Measurements from ENCODE around the gene SLC46A1. TPM values are rescaled to one million over a fixed set of nuclear protein-coding genes. Genes with fewer than 3 reads are reported as not detected.
A peak's percentile ranks its signal among the peaks of the same experiment; 100 is the strongest.

The SLC46A1 gene
- total and polyA plus RNA-seq, 2 experiments from 2014 or later = 3.3 to 12.5 TPM

DNA sequence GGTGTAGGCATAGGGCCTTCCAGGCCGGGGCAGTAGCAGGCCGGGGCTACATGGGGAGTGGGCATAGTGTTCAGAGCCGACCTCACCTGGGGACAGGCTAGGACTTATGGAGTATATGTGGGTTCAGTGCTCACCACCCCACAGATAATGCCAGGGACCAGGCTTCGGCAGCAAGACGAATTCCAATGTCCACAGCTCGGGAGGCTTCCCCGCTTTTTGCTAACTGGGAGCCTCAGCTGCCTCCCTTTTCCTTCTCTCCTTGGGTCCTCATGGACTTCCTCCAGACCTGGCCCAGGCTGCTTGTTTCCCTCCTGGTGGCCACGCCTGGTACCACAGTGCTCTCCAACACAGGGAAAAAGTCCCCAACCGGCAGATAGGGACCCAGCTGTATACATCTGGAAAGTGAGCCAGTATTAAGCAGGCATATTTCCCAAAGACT lies 20.1 kb upstream of the SLC46A1 start:
- Mint-ChIP-seq H3K36me3 (ENCODE audit: low read depth) (no peaks in the 10 kb centered on the region), H3K9me3 (no peaks in the 10 kb centered on the region), H3K4me1 (no peaks in the 10 kb centered on the region), H3K27me3 (ENCODE audit: insufficient read depth, low read depth, poor library complexity) (peaks cover 8% of the 10 kb centered on the region), H3K4me3 (no peak overlapping the region), H3K27ac (no peak overlapping the region)
- Histone ChIP-seq H3K4me2 (no peak overlapping the region), H3K27ac (ENCODE audit: low read depth) (no peak overlapping the region), H2AFZ (no peak overlapping the region; the same call in 1 of the 2 replicates), H3F3A (replicated peaks; ENCODE audit: low read depth) (no peaks in the 10 kb centered on the region), H3K4me3 (no peak overlapping the region), H3K9me2 (ENCODE audit: insufficient read depth) (peaks cover 4% of the 10 kb centered on the region; the same call in 1 of the 2 replicates), H3K79me2 (replicated peaks; ENCODE audit: insufficient read depth) (no peaks in the 10 kb centered on the region), H4K20me1 (replicated peaks; ENCODE audit: insufficient read depth) (no peaks in the 10 kb centered on the region; the same call in 1 of the 2 replicates), H3K36me3 (ENCODE audit: insufficient read depth) (no peaks in the 10 kb centered on the region), H3K27me3 (ENCODE audit: insufficient read depth) (no peaks in the 10 kb centered on the region), H3K4me1 (ENCODE audit: insufficient read depth) (no peaks in the 10 kb centered on the region)
- ATAC-seq (peak; percentile 100), DNase-seq (ENCODE audit: low spot score) (peak; percentile 84)
- TF ChIP-seq, protein P1, sequence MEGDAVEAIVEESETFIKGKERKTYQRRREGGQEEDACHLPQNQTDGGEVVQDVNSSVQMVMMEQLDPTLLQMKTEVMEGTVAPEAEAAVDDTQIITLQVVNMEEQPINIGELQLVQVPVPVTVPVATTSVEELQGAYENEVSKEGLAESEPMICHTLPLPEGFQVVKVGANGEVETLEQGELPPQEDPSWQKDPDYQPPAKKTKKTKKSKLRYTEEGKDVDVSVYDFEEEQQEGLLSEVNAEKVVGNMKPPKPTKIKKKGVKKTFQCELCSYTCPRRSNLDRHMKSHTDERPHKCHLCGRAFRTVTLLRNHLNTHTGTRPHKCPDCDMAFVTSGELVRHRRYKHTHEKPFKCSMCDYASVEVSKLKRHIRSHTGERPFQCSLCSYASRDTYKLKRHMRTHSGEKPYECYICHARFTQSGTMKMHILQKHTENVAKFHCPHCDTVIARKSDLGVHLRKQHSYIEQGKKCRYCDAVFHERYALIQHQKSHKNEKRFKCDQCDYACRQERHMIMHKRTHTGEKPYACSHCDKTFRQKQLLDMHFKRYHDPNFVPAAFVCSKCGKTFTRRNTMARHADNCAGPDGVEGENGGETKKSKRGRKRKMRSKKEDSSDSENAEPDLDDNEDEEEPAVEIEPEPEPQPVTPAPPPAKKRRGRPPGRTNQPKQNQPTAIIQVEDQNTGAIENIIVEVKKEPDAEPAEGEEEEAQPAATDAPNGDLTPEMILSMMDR (conservative IDR thresholded peaks at IDR 0.05; ENCODE audit: low read depth in 2 of 2) = peak; percentile 61 to 66
- TF ChIP-seq REST (IDR thresholded peaks at IDR 0.05; ENCODE audit: unreplicated experiment) = no peak
- no peak for TF ChIP-seq CREB1 (CRISPR knock-in tag; IDR thresholded peaks at IDR 0.05; ENCODE audit: low read depth)
- TF ChIP-seq EZH2phosphoT487 (IDR thresholded peaks at IDR 0.05; ENCODE audit: unreplicated experiment) = no peak

- H3K9me2 ChIP-seq (ENCODE audit: insufficient read depth) = peaks cover 4% of the 10 kb centered on the region; the same call in 1 of the 2 replicates
- H3K36me3 ChIP-seq (ENCODE audit: insufficient read depth) = no peaks in the 10 kb centered on the region
- no peak overlapping the region for H3K4me3 ChIP-seq
- H3K36me3 Mint-ChIP-seq (ENCODE audit: low read depth) = no peaks in the 10 kb centered on the region
- no peaks in the 10 kb centered on the region for H3K79me2 ChIP-seq (replicated peaks; ENCODE audit: insufficient read depth)
- no peaks in the 10 kb centered on the region for H3K27me3 ChIP-seq (ENCODE audit: insufficient read depth)
- no peaks in the 10 kb centered on the region for H3K9me3 Mint-ChIP-seq
- no peaks in the 10 kb centered on the region; the same call in 1 of the 2 replicates for H4K20me1 ChIP-seq (replicated peaks; ENCODE audit: insufficient read depth)
- DNase-seq (ENCODE audit: low spot score) = no peak
- H3K4me1 Mint-ChIP-seq = no peaks in the 10 kb centered on the region
- H3K27ac Mint-ChIP-seq = no peak overlapping the region
- no peak overlapping the region for H3K4me2 ChIP-seq
- H3K4me1 ChIP-seq (ENCODE audit: insufficient read depth) = no peaks in the 10 kb centered on the region
- H3F3A ChIP-seq (replicated peaks; ENCODE audit: low read depth) = no peaks in the 10 kb centered on the region
- peak overlapping the region; percentile 3; the same call in 1 of the 2 replicates for H2AFZ ChIP-seq
- ATAC-seq = no peak
- H3K27me3 Mint-ChIP-seq (ENCODE audit: insufficient read depth, low read depth, poor library complexity) = peaks cover 8% of the 10 kb centered on the region
- H3K4me3 Mint-ChIP-seq = no peak overlapping the region
- no peak overlapping the region for H3K27ac ChIP-seq (ENCODE audit: low read depth)
- TF ChIP-seq EZH2 (IDR thresholded peaks at IDR 0.05; ENCODE audit: low read depth, unreplicated experiment) (no peak), CREB1 (CRISPR knock-in tag; IDR thresholded peaks at IDR 0.05; ENCODE audit: low read depth) (no peak), NANOG (IDR thresholded peaks at IDR 0.05; ENCODE audit: borderline replicate concordance) (no peak), STAT1 (IDR thresholded peaks at IDR 0.05; ENCODE audit: unreplicated experiment) (no peak), JUNB (IDR thresholded peaks at IDR 0.05; ENCODE audit: unreplicated experiment) (no peak), ZNF331 (CRISPR knock-in tag; IDR thresholded peaks at IDR 0.05; ENCODE audit: low read depth) (no peak), POLR2AphosphoS5 (IDR thresholded peaks at IDR 0.05; ENCODE audit: low read depth) (no peak), ETS1 (IDR thresholded peaks at IDR 0.05) (no peak), EZH2phosphoT487 (IDR thresholded peaks at IDR 0.05; ENCODE audit: unreplicated experiment) (no peak), ZNF114 (CRISPR knock-in tag; IDR thresholded peaks at IDR 0.05) (no peak)
- TF ChIP-seq, protein P1 (conservative IDR thresholded peaks at IDR 0.05; ENCODE audit: low read depth in 2 of 2) = no peak
Observed at GRCh38 chr17:28425206-28425605, 19.2 kb upstream of the SLC46A1 start.

Data from GM23338 (cell line).